Tongue (tissue), 2 donors: ENCODE results near the gene RPUSD3. TPM values are rescaled to one million over a fixed set of nuclear protein-coding genes. Genes with fewer than 3 reads are reported as not detected.
A peak's percentile ranks its signal among the peaks of the same experiment; 100 is the strongest.
"Not testable (repeated sequence)": the region's sequence is repeated elsewhere in the genome, so short reads cannot be mapped to it uniquely, and the experiment has no call there.

ENCODE experiments used
- DNase-seq: peaks from one replicate; pipeline ENCODE4 v3.0.0-alpha.2; 2015
- total RNA-seq: library from RNA; depleted of rRNA; stranded (reverse); fragments of >200 nt; gene quantifications from one replicate; pipeline ENCODE4 v1.2.3, GENCODE V29; 2014

Gene RPUSD3
- 23.5 TPM for total RNA-seq

DNA sequence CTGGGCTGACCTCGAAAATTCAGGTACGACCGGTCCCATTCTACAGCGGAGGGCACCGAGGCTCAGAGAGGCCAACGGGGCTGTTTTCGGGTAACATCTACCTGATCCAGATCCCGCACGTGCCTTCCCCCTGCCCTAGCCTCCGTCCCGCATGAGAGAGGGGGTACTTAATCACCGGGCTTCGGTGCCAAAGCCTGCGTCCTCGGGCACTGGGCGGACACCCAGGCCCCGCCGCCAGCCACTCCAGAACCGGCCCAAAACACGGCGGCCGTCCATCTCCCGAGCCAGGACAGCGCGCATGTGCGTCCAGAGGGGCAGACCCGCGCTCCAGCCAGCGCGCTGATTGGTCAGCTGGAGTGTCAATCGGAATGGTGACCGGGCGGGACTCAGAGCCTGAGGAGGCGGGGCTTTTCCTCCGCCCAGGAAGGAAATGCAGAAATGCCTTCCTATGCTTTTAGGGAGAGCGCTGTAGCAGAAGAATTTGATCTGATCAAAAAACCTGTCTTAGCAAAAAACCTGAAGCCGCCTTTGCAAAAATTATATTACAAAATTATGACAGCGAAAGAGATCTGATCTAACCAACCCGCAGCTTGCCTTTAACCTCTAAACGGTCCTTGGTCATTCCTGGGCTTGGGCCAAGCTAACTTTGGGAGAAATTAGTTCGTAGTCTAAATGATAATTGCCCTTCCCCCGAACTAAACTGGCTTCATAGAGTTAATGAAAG is at the start of gene RPUSD3:
RPUSD3 (minus strand) TSS at position 294 of the 724 bp plus-strand sequence; CDS start at position 276, 18 bp downstream.
- DNase-seq, result peak; percentile 99

DNA sequence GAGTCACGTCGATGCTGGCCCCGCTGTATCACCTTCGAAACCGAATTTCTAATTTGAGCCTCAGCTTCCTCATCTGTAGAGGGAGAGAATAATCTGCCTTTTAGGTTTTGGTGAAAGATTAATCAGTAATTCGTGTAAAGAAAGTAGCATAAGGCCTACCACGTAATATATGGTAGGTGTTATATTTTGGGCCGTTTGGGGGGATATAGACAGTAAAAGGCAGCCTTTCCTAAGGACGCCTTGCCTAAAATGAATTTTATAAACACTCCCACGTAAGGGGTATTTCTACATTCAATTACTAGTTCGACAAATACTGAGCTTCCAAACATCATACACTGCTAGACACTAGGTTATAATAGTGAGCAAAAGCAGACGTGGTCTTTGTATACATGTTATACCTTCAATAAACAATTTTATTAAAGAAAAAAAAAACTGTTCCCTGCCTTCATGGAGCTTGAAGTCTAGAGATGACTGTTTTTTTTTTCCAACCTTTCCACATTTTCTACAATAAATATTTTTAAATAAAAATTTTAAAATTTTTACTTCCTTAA is 47.3 kb upstream of the RPUSD3 start:
- no peak for DNase-seq

DNA sequence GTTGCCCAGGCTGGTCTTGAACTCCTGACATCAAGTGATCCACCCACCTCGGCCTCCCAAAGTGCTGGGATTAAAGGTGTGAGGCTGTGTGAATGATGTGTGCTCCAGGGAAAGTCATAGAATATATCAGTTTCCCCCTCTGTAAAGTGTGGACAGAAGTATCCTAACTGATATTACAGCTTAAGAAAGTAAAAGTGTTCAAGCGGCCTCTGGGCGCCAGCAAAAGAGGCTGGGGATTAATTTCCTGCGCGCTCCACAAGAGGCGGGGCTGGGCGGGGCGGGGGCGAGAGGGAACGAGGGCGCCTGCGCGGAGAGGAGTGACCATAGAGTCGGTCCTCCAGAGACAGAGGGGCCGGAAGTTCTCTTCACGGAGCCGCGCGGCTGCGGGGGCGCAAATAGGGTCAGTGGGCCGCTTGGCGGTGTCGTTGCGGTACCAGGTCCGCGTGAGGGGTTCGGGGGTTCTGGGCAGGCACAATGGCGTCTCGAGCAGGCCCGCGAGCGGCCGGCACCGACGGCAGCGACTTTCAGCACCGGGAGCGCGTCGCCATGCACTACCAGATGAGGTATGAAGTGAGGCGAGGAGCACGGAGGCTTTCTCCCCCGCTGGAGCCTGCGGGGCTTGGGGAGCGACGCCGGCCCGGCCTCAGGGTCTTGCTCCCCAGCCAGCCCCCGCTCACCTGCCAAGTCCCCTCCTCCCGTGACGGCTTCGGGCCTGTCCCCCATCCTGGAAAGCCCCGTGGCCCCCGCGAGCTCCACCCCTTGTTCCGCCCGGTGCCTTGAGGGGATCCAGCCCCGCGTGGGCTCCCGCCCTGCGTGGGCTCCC is 46.7 kb upstream of the RPUSD3 start, which contains the start of gene JAGN1:
JAGN1 (plus strand) TSS at position 362 of the 823 bp plus-strand sequence; CDS start at position 475, 113 bp downstream.
- peak; percentile 97 for DNase-seq

DNA sequence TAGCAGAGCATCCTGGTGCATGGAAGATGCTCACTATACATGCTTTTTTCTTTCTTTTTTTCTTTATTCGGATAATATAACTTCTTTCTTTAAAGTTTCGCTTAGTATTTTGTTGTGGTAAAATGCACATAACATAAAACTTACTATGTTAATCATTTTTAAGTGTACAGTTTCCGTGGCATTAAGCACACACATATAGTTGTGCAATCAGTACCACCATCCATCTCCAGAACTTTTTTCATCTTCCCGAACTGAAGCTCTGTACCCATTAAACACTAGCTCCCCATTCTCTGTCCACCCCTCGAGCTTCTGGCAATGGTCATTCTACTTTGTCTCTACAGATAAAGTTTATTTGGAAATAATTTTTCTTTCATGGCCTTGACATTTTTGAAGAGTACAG is 45.6 kb upstream of the RPUSD3 start:
- no peak for DNase-seq

DNA sequence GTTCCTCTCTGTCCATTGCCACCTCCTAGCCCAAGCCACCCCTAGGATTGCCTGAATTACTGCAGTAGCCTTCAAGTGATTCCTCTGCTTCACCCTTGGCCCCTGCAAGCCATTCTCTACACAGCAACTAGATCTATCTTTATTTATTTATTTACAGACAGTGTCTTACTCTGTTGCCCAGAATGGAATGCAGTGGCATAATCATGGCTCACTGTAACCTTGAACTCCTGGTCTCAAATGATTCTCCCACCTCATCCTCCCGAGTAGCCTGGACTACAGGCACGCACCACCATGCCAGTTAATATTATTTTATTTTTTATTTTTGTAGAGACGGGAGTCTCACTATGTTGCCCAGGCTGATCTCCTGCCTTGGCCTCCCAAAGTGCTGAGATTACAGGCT is 44.7 kb upstream of the RPUSD3 start:
- no peak for DNase-seq

DNA sequence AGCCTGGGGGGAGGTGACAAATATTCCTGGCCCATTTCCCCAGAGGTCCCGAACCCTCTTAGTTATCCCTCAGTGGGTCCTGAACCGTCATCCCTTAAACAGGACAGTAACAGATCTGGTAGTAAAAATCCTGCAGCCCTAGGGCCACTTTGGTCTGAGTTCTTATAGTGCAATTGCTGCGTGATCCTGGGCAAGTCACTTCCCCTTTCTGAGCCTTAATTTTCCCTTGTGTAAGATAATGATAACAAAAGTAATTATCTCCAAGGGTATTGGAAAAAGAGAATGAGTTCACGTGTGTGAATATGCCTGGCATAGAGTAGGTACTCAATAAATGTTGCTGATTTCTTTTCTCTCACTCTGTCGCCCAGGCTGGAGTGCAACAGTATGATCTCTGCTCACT is 43.7 kb upstream of the RPUSD3 start:
- DNase-seq, result no peak

GRCh38 chr3:9886328-9886727 is 42.5 kb upstream of the RPUSD3 start:
- DNase-seq, result no peak

- no peak for DNase-seq
These were observed 40.9 kb upstream of the RPUSD3 start for GRCh38 chr3:9884555-9885165.

DNA sequence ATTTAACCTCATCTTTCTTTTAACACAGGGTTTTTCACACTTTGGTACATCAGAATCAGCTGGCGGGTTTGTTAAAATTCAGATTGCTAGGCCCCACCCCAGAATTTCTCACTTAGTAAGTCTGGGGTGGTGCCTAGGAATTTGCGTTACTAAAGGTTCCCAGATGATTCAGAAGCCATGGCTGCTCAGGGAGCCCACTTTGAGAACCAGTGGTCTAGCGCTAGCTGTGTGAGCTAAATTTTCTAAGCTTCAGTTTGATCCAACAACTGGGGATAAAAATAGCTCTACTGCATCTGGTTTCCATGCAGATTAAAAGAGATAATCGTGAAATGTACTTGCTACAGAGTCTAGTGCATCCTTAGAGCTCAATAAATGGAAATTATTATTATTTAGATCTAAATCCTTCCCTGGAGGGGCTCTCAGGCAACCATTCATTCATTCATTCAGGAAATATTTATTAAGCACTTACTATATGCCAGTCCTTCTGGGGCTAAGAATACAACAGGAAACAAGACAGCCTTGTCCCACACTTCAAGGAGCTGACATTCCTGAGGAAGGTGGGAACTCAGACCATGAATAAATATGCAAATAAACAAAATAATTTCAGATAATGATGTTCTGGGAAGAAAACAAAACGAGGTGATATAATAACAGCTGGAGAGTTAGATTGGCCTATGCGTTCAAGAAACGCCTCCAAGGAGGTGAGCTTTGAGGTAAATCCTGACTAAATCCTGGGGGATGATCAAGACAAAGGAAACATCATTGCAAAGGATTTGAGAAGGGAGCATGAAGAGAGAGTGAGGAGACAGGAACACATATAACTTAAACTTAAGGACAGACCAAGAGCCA is 40.1 kb upstream of the RPUSD3 start:
- no peak for DNase-seq

DNA sequence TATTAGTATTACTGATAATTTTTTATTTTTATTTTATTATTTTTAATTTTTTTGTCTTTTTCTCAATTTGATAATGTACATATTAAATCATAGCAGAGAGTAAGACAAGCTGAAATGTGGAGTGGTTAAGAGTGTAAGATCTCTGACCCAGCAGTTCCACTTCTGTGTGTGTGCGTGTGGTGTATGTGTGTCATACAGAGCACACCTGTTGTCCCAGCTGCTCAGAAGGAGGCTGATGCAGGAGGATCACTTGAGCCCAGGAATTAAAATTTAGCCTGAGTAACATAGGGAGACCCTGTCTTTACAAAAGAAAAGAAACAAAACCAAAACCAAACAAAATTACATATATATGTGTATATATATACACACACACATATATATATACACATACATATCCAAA is 37.6 kb upstream of the RPUSD3 start:
- peak; percentile 81 for DNase-seq

- DNase-seq, result no peak
These were observed 36.2 kb upstream of the RPUSD3 start, which contains the start of gene CIDEC for GRCh38 chr3:9879830-9880549. TSS of gene CIDEC (minus strand) at chr3:9880253. CDS start at chr3:9878486, 1,767 bp downstream.

DNA sequence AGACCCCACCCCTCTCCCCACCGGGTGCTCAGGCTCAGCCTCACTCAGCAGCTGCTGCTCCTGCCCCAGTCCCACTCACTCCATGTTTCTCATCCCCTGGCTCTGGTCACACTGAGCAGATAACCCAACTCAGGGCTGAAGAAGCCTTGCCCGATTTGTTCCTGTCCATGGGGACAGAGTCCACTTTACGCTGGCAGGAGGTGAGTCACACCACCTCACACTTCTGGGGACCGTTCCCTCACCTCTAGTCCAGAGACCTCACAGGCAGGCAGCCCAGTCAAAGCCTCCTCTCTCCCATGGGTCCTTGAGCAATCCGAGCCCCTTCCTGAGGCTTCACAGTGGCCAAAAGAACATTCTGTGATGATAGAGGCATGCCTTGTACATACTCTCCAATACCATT is 34.9 kb upstream of the RPUSD3 start:
- DNase-seq, result no peak

DNA sequence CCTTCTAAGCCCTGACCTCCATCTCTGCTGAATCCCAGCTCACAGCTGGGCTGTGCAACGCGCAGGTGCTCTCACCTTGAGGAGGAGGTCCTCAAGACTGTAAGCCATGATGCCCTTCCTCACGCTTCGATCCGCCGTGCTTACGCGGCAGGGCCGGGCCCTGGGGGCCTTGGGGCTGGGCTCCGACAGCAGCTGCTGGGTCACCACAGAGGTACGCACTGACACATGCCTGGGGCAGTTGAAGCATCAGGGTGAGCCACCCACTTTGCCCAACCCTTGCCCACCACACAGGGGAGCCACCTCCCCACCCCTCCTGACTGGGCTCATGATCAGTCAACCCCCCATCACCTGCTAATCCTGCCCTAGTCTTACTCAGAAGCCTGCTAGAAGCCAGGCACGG is 33.2 kb upstream of the RPUSD3 start:
- no peak for DNase-seq

- DNase-seq, result not testable (repeated sequence)
These were observed 32.4 kb upstream of the RPUSD3 start for GRCh38 chr3:9876255-9876654.

- DNase-seq, result no peak
These were observed 31.6 kb upstream of the RPUSD3 start for GRCh38 chr3:9875448-9875847.

GRCh38 chr3:9872067-9872466 is 28.3 kb upstream of the RPUSD3 start:
- not testable (repeated sequence) for DNase-seq

DNA sequence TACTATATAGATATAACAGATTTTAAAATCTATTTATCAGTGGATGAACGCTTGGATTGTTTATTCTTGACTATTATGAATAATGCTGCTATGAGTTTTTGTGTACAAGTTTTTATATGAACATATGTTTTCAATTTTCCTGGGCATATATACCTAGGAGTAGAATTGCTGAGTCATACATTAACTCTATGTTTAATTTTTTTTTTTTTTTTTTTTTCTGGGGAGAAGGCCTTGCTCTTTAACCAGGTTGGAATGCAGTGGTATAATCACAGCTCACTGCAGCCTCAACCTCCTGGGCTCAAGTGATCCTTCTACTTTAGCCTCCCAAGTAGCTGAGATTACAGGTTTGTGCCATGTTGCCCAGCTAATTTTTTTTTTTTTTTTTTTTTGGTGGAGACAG is 27.2 kb upstream of the RPUSD3 start:
- no peak for DNase-seq

DNA sequence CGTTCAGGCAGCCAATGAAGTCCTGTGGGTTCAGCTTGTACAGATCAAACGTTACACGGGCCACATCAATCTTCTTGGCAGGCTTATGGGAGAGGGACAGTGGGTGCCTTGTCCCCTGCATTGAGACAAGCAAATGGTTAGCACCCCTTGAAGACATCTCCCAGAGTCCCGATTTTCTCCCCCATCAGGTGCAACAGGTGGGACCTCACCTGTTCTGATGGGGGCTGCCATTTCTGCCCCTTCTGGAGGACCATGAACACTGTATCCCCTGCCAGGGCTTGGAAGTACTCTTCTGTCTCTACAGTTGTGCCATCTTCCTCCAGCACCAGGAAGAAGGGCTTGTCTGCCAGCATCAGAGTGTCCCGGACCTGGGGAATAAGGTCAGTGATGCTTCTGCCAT is 26.1 kb upstream of the RPUSD3 start:
- no peak for DNase-seq

DNA sequence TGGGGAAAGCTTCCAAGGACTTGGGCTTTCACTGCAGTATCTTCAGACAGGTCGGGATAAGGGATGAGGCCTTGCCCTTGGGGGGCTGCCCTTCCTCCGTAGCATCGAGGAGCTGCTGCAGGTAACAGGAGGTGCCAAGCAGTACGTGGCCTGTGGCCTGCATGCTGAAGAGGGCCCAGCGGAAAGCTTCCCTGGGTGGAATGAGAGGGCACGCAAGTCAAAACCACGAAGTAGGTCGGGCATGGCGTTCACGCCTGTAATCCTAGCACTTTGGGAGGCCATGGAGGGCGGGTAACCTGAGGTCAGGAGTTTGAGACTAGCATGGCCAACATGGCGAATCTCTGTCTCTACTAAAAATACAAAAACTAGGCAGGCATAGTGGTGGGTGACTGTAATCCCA is 23.3 kb upstream of the RPUSD3 start:
- no peak for DNase-seq

DNA sequence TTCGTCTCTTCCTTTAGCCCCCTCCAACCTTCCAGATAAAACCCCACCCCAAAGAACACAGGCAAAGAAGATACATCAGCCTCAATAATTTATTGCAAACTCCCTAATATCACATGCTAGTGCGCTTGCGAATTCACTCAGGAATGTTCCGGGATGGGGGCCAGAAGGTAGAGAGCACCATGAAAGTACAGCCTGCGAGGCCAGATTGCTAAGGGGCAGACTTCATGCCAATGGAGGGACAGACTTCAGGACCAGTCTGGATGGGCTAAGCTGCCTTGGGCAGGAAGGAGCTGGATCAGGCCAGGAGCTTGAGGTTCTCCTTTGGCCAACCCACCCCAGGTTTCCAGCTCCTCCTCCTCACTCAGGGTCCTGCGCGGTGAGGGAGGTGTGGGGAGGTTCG is 22.8 kb upstream of the RPUSD3 start:
- no peak for DNase-seq

- DNase-seq, result not testable (repeated sequence)
These were observed 21.4 kb upstream of the RPUSD3 start for GRCh38 chr3:9865125-9865637.
